ENCODE results near the gene POC5.

DNA sequence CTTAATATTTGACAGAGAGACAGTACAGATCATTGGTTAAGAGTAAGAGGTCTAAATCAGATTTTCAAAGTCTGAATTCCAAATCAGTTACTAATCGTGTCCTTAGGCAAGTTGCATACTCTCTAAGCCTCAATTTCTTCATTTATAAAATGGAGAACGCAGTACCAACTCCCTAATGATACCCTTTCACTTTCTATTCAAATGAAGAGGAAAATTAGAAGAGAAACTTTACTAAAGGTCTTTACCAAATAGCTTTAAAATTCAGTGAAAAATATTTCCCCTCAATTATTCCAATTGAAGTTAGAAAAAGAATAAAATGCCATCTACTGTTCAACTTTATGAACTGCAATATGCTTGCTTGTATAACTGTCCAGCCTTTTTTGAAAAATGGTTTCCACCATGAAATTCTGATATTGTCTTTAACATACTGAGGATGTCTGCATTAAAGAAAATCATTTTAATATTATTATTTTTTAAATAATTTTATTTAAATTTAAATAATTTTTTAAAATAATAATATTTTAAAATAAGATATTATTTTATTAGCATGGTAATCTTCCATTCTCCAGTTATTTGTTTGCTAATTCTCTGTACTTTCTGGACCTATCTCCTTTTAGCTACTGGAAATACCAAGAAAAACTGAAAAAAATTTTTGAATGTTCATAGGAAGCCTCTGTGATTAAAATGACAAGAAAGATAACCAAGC is 36.0 kb downstream of the POC5 start:
- TF ChIP-seq, protein P1, sequence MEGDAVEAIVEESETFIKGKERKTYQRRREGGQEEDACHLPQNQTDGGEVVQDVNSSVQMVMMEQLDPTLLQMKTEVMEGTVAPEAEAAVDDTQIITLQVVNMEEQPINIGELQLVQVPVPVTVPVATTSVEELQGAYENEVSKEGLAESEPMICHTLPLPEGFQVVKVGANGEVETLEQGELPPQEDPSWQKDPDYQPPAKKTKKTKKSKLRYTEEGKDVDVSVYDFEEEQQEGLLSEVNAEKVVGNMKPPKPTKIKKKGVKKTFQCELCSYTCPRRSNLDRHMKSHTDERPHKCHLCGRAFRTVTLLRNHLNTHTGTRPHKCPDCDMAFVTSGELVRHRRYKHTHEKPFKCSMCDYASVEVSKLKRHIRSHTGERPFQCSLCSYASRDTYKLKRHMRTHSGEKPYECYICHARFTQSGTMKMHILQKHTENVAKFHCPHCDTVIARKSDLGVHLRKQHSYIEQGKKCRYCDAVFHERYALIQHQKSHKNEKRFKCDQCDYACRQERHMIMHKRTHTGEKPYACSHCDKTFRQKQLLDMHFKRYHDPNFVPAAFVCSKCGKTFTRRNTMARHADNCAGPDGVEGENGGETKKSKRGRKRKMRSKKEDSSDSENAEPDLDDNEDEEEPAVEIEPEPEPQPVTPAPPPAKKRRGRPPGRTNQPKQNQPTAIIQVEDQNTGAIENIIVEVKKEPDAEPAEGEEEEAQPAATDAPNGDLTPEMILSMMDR (IDR thresholded peaks at IDR 0.05), result peak; percentile 28 to 46 (median 43)
- TF ChIP-seq POLR2A (IDR thresholded peaks at IDR 0.05), result no peak
- no peak for TF ChIP-seq EP300 (IDR thresholded peaks at IDR 0.05)

Data from ovary (tissue), 3 donors.